HepG2 (cell line): ENCODE results near the gene AJUBA. TPM values are rescaled to one million over a fixed set of nuclear protein-coding genes. Genes with fewer than 3 reads are reported as not detected.

ENCODE experiments used
- ARNTL ChIP-seq: sonication (generic); formaldehyde crosslinking; IDR thresholded peaks from 2 replicates; pipeline ENCODE4 v1.4.0; 2020; ENCODE audit warnings: mild to moderate bottlenecking, missing genetic modification reagents
- CBFB ChIP-seq: sonication (generic); formaldehyde crosslinking; IDR thresholded peaks from 2 replicates; pipeline ENCODE4 v1.4.0; 2020; ENCODE audit warnings: missing genetic modification reagents
- GFI1 ChIP-seq: sonication (generic); formaldehyde crosslinking; IDR thresholded peaks from 2 replicates; pipeline ENCODE4 v1.5.0; 2020; ENCODE audit warnings: missing genetic modification reagents, mild to moderate bottlenecking, borderline replicate concordance
- NCOA5 ChIP-seq: sonication (generic); formaldehyde crosslinking; IDR thresholded peaks from 2 replicates; pipeline ENCODE4 v1.4.0; 2020; ENCODE audit warnings: missing genetic modification reagents
- NR2C2 ChIP-seq: sonication (generic); formaldehyde crosslinking; IDR thresholded peaks from 2 replicates; pipeline ENCODE4 v1.4.0; 2020; ENCODE audit warnings: missing genetic modification reagents, mild to moderate bottlenecking, moderate library complexity, borderline replicate concordance
- PRPF4 ChIP-seq: fragments of 200-400 bp; formaldehyde crosslinking; IDR thresholded peaks from 2 replicates; pipeline ENCODE4 v1.6.1; 2016; ENCODE audit warnings: low read length, low read depth; ENCODE audit not compliant: poor library complexity, severe bottlenecking
- TFAP4 ChIP-seq: sonication (generic); IDR thresholded peaks from 2 replicates; pipeline ENCODE4 v1.6.1; 2016; ENCODE audit warnings: low read depth, borderline replicate concordance
- THAP9 ChIP-seq: sonication (generic); formaldehyde crosslinking; IDR thresholded peaks from 2 replicates; pipeline ENCODE4; 2020; ENCODE audit warnings: missing genetic modification reagents, mild to moderate bottlenecking, borderline replicate concordance
- ZBTB10 ChIP-seq: sonication (generic); formaldehyde crosslinking; IDR thresholded peaks from 2 replicates; pipeline ENCODE4 v1.4.0; 2020; ENCODE audit warnings: missing genetic modification reagents, borderline replicate concordance
- ZBTB26 ChIP-seq: IDR thresholded peaks from 2 replicates; pipeline ENCODE4 v1.6.1; 2016; ENCODE audit warnings: missing compliant biosample characterization, missing genetic modification reagents, borderline replicate concordance
- ZMYM3 ChIP-seq: sonication (generic); formaldehyde crosslinking; IDR thresholded peaks from 2 replicates; pipeline ENCODE4 v1.5.1; 2020; ENCODE audit warnings: mild to moderate bottlenecking, missing genetic modification reagents
- ZNF251 ChIP-seq: sonication (generic); formaldehyde crosslinking; IDR thresholded peaks from 2 replicates; pipeline ENCODE4 v1.9.0; 2021; ENCODE audit warnings: mild to moderate bottlenecking, missing genetic modification reagents
- ZNF329 ChIP-seq: sonication (generic); formaldehyde crosslinking; IDR thresholded peaks from 2 replicates; pipeline ENCODE4 v1.9.0; 2021; ENCODE audit warnings: low read depth, mild to moderate bottlenecking, missing genetic modification reagents
- ZNF550 ChIP-seq: sonication (generic); formaldehyde crosslinking; IDR thresholded peaks from 2 replicates; pipeline ENCODE4 v1.4.0; 2020; ENCODE audit warnings: mild to moderate bottlenecking, missing genetic modification reagents, borderline replicate concordance
- ZNF557 ChIP-seq: sonication (generic); formaldehyde crosslinking; IDR thresholded peaks from 2 replicates; pipeline ENCODE4 v1.4.0; 2020; ENCODE audit warnings: missing genetic modification reagents
- ZNF572 ChIP-seq: sonication (generic); formaldehyde crosslinking; IDR thresholded peaks from 2 replicates; pipeline ENCODE4 v1.5.1; 2020; ENCODE audit warnings: mild to moderate bottlenecking, missing genetic modification reagents
- ZNF75D ChIP-seq: sonication (generic); formaldehyde crosslinking; IDR thresholded peaks from 2 replicates; pipeline ENCODE4 v1.8.1; 2023; ENCODE audit warnings: missing genetic modification reagents, mild to moderate bottlenecking, borderline replicate concordance
- ZXDC ChIP-seq: sonication (generic); formaldehyde crosslinking; IDR thresholded peaks from 2 replicates; pipeline ENCODE4 v1.5.0; 2020; ENCODE audit warnings: mild to moderate bottlenecking, missing genetic modification reagents
- polyA plus RNA-seq, 8 experiments: library from polyadenylated mRNA; depleted of rRNA in 3 of 8; stranded (reverse) in 7 of 8; unstranded in 1 of 8; fragments of >200 nt; fragmentation: Illumina TruSeq in 4 of 8; extraction: Trizol in 4 of 8; gene quantifications; 2 replicates each; pipeline versions ENCODE4 v1.2.1 to v1.2.3, GENCODE V29; 2011 to 2016; ENCODE audit warnings: low read depth in 4 of 8, missing spikeins in 1 of 8, mixed read lengths in 1 of 8; ENCODE audit not compliant: insufficient read depth in 1 of 8
- total RNA-seq, 5 experiments: library from RNA; depleted of rRNA; stranded (reverse); fragments of >200 nt; fragmentation: Illumina TruSeq; extraction: Trizol; gene quantifications; 2 replicates each; pipeline ENCODE4 v1.2.3, GENCODE V29; 2016; ENCODE audit warnings: low read depth in 1 of 5

The AJUBA gene
- total and polyA plus RNA-seq, 2 of the 13 experiments (the other 11 are each of a cell fraction or from before 2014, with no cell fraction given), result 157 to 241 TPM

GRCh38 chr14:22955702-22956569, 26.4 kb downstream of the AJUBA start (continued):
- TF ChIP-seq TFAP4 (no peak), NCOA5 (CRISPR knock-in tag) (no peak), NR2C2 (CRISPR knock-in tag) (no peak), ZXDC (CRISPR knock-in tag) (no peak), ZNF329 (CRISPR knock-in tag) (no peak), ZNF557 (CRISPR knock-in tag) (0 out of 2 replicates have a peak, but pooled peaks have one; percentile 35), ZNF550 (CRISPR knock-in tag) (no peak), THAP9 (CRISPR knock-in tag) (no peak), ZBTB26 (CRISPR knock-in tag) (no peak), ZNF572 (0 out of 2 replicates have a peak, but pooled peaks have one; percentile 61), GFI1 (CRISPR knock-in tag) (no peak), PRPF4 (no peak), CBFB (CRISPR knock-in tag) (no peak), ZNF75D (CRISPR knock-in tag) (no peak; the same call in 1 of the 2 replicates), ZNF251 (CRISPR knock-in tag) (peak; percentile 77; the same call in 1 of the 2 replicates), ZBTB10 (no peak), ARNTL (no peak), ZMYM3 (CRISPR knock-in tag) (peak; percentile 10; the same call in 1 of the 2 replicates)
